GM12864 (cell line): ENCODE measurements around the gene EIF4E3.

Source experiments
- DNase-seq: peaks from one replicate; pipeline ENCODE4 v3.0.0-alpha.2; 2011; ENCODE audit warnings: low read depth
- H3K4me3 ChIP-seq: 2 replicates; pipeline ENCODE4 v1.5.1; 2011; ENCODE audit warnings: mild to moderate bottlenecking, low read depth, low read length, control low read depth
- TF ChIP-seq, protein P1 (sequence below): IDR thresholded peaks from 2 replicates; pipeline ENCODE4 v1.5.1; 2011; ENCODE audit warnings: low read depth, mild to moderate bottlenecking, moderate library complexity, low read length, control low read depth, inconsistent platforms; ENCODE audit errors: missing control alignments

EIF4E3 gene

GRCh38 chr3:71681224-71681668 is 44.0 kb downstream of the EIF4E3 start:
- no peak overlapping the region for H3K4me3 ChIP-seq
- DNase-seq = no peak
- TF ChIP-seq, protein P1, sequence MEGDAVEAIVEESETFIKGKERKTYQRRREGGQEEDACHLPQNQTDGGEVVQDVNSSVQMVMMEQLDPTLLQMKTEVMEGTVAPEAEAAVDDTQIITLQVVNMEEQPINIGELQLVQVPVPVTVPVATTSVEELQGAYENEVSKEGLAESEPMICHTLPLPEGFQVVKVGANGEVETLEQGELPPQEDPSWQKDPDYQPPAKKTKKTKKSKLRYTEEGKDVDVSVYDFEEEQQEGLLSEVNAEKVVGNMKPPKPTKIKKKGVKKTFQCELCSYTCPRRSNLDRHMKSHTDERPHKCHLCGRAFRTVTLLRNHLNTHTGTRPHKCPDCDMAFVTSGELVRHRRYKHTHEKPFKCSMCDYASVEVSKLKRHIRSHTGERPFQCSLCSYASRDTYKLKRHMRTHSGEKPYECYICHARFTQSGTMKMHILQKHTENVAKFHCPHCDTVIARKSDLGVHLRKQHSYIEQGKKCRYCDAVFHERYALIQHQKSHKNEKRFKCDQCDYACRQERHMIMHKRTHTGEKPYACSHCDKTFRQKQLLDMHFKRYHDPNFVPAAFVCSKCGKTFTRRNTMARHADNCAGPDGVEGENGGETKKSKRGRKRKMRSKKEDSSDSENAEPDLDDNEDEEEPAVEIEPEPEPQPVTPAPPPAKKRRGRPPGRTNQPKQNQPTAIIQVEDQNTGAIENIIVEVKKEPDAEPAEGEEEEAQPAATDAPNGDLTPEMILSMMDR = peak; percentile 72

GRCh38 chr3:71680603-71681002 is 44.6 kb downstream of the EIF4E3 start:
- no peak overlapping the region for H3K4me3 ChIP-seq
- DNase-seq = no peak
- TF ChIP-seq, protein P1 = no peak

DNA sequence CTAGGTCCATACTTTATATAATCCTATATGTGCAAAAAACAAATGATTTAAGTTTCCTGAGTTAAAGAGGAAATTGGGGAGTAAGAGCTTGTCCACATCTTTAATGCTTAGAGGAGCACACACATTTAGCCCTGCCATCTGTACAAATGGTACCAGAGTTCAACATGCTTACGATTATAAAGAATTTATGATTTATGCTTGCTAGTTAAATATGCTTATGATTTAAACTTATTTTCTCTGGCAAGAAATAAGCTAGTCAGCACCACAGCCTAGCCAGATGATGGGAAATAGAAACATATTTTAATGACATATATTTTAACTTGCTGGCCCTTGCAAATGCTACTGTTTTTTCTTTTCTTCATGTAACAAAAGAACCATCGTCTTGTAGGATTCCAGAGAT is 48.3 kb downstream of the EIF4E3 start:
- TF ChIP-seq, protein P1 = no peak
- H3K4me3 ChIP-seq = no peak overlapping the region
- DNase-seq = no peak

- TF ChIP-seq, protein P1 = no peak
- DNase-seq = no peak
- H3K4me3 ChIP-seq = no peak overlapping the region
Measured at GRCh38 chr3:71673486-71673885, 51.7 kb downstream of the EIF4E3 start.

DNA sequence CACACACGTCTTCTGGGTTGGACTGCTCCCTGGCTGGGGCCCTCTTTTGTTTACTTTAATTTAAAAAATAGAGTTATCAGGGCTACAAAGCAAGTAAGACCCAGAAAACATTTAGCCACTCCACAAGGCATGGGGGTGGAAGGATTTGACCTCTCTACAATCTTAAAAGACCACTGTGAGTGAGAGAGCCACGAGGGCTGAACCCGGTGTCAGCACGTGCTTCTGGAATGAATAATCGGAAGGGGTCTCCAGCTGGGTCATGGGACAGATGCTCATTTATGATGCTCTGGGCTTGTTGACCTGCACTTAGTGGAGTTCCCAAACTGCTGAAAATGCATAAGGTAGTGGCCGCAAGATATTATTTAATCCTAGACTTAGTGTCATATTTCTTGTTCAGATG is 52.4 kb downstream of the EIF4E3 start:
- no peak overlapping the region for H3K4me3 ChIP-seq
- DNase-seq = no peak
- TF ChIP-seq, protein P1 = no peak

GRCh38 chr3:71672340-71672739 is 52.9 kb downstream of the EIF4E3 start:
- TF ChIP-seq, protein P1 = no peak
- no peak overlapping the region for H3K4me3 ChIP-seq
- DNase-seq = no peak

GRCh38 chr3:71671216-71671845 is 53.9 kb downstream of the EIF4E3 start:
- TF ChIP-seq, protein P1 = no peak
- DNase-seq = no peak
- H3K4me3 ChIP-seq = no peak overlapping the region
